Panc1 (cell line): ENCODE results near the gene ZNF90. TPM values are rescaled to one million over a fixed set of nuclear protein-coding genes. Genes with fewer than 3 reads are reported as not detected.
"Not testable (repeated sequence)": the region's sequence is repeated elsewhere in the genome, so short reads cannot be mapped to it uniquely, and the experiment has no call there.

Experiments used
- ATAC-seq: fragments of 200-7000 bp; cut with Tn5 transposase; 2 replicates; pipeline ENCODE4 v1.9.1; 2020; ENCODE audit warnings: mild to moderate bottlenecking, moderate library complexity
- BruUV-seq: library from RNA; stranded (reverse); fragments of 400-500 nt; replicated peaks from 2 replicates; lab custom pipeline; 2021; lab: Mats Ljungman, UMichigan
- CTCF ChIA-PET: fragments of 300-600 bp; sonication (Branson Sonifier 250); formaldehyde crosslinking; loops from one replicate; lab custom pipeline; 2022; ENCODE audit warnings: antibody characterized with exemption; lab: Charles Lee
- POLR2A ChIA-PET: fragments of 300-600 bp; sonication (Branson Sonifier 250); formaldehyde crosslinking; loops from one replicate; lab custom pipeline; 2022; ENCODE audit warnings: antibody characterized with exemption; lab: Charles Lee
- DNase-seq: peaks from one replicate; pipeline ENCODE4 v3.0.0-alpha.2; 2010; ENCODE audit warnings: low read depth, low spot score
- H3K27ac ChIP-seq: 2 replicates; pipeline ENCODE4 v1.5.1; 2011; ENCODE audit warnings: mild to moderate bottlenecking, low read length, inconsistent platforms
- H3K27me3 ChIP-seq: fragments of 200-500 bp; sonication (Bioruptor generic); 2 replicates; pipeline ENCODE4 v1.6.0; 2014; ENCODE audit warnings: low read length, inconsistent platforms; ENCODE audit not compliant: control insufficient read depth, insufficient read depth
- H3K36me3 ChIP-seq: fragments of 200-500 bp; sonication (Bioruptor generic); 2 replicates; pipeline ENCODE4 v1.5.1; 2014; ENCODE audit warnings: inconsistent platforms, mild to moderate bottlenecking, low read length, moderate library complexity; ENCODE audit not compliant: control insufficient read depth, insufficient read depth
- H3K4me1 ChIP-seq: 2 replicates; pipeline ENCODE4 v1.5.1; 2011; ENCODE audit warnings: inconsistent platforms, mild to moderate bottlenecking, low read length, moderate library complexity; ENCODE audit not compliant: control insufficient read depth, insufficient read depth
- H3K4me3 ChIP-seq, 2 experiments: 2 replicates each; pipeline ENCODE4 v1.5.1; 2011 to 2012; ENCODE audit warnings: low read depth in 2 of 2, low read length in 2 of 2, mild to moderate bottlenecking in 2 of 2, inconsistent platforms in 1 of 2, moderate library complexity in 1 of 2
- H3K9me3 ChIP-seq: fragments of 200-500 bp; sonication (Bioruptor generic); 2 replicates; pipeline ENCODE4 v1.5.1; 2014; ENCODE audit warnings: low read depth, mild to moderate bottlenecking, inconsistent platforms, low read length, moderate library complexity; ENCODE audit not compliant: control insufficient read depth, insufficient read depth
- POLR2AphosphoS5 ChIP-seq: IDR thresholded peaks from 2 replicates; pipeline ENCODE4 v1.6.1; 2012; ENCODE audit warnings: mild to moderate bottlenecking, low read depth, low read length, moderate library complexity
- SIN3A ChIP-seq: IDR thresholded peaks from 2 replicates; pipeline ENCODE4 v1.6.1; 2012; ENCODE audit warnings: low read depth, mild to moderate bottlenecking, low read length, moderate library complexity, borderline replicate concordance; ENCODE audit not compliant: insufficient read depth
- TCF7L2 ChIP-seq: IDR thresholded peaks from 2 replicates; pipeline ENCODE4 v1.6.1; 2011; ENCODE audit warnings: mild to moderate bottlenecking, low read depth, low read length, inconsistent platforms
- in situ Hi-C: cut with HindIII; loops from 2 replicates; pipeline ENCODE4 v1.10.0; 2016; ENCODE audit warnings: low sequenced_read_pairs, low pct_unique_long_range_greater_than_20kb
- intact Hi-C: fragments of 100-400 bp; cut with micrococcal nuclease; formaldehyde crosslinking; loops from one replicate; pipeline ENCODE4 v1.10.0; 2022; ENCODE audit not compliant: unreplicated experiment
- total RNA-seq: library from RNA; stranded (reverse); gene quantifications from one replicate; pipeline ENCODE4 v1.2.1, GENCODE V29; 2021; ENCODE audit not compliant: unreplicated experiment
- TF ChIP-seq, protein P1 (sequence below), 2 experiments: IDR thresholded peaks; 2 replicates each; pipeline ENCODE4 v1.6.1; 2011 to 2012; ENCODE audit warnings: low read depth in 2 of 2, control low read depth in 1 of 2, low read length in 1 of 2, mild to moderate bottlenecking in 1 of 2, moderate library complexity in 1 of 2; ENCODE audit not compliant: insufficient read depth in 1 of 2
- TF ChIP-seq, protein P2 (sequence below): fragments of 450-650 bp; IDR thresholded peaks from 2 replicates; pipeline ENCODE4 v1.5.1; 2017; ENCODE audit warnings: mild to moderate bottlenecking

ZNF90 gene
- total RNA-seq, 1 experiment from 2014 or later, result 7.5 TPM

GRCh38 chr19:20080656-20081055 is 2.9 kb downstream of the ZNF90 start:
- peaks cover 3% of the 10 kb centered on the region; the same call in 1 of the 2 replicates for H3K4me1 ChIP-seq

DNA sequence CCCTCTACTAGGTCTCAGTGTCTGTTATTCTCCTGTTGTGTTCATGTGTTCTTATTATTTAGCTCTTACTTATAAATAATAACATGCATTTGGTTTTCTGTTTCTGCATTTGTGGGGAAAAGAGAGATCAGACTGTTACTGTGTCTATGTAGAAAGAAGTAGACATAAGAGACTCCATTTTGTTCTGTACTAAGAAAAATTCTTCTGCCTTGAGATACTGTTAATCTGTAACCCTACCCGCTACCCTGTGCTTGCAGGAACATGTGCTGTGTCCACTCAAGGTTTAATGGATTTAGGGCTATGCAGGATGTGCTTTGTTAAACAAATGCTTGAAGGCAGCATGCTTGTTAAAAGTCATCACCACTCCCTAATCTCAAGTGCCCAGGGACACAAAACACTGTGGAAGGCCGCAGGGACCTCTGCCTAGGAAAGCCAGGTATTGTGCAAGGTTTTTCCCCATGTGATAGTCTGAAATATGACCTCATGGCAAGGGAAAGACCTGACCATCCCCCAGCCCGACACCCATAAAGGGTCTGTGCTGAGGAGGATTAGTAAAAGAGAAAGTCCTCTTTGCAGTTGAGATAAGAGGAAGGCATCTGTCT is 4.5 kb downstream of the ZNF90 start:
- H3K36me3 ChIP-seq, H3K4me1 ChIP-seq, CTCF ChIA-PET, DNase-seq, intact Hi-C loops, POLR2A ChIA-PET, in situ Hi-C loops, ATAC-seq, H3K27me3 ChIP-seq, H3K4me3 ChIP-seq, H3K27ac ChIP-seq, H3K9me3 ChIP-seq, BruUV-seq: not testable (repeated sequence)

More at GRCh38 chr19:20080656-20081055, 2.9 kb downstream of the ZNF90 start:
- no peak overlapping the region for H3K4me3 ChIP-seq
- intact Hi-C loops (no loop called here), in situ Hi-C loops (no loop called here)
- BruUV-seq, result no TSS peak
- DNase-seq (no peak), ATAC-seq (no peak)
- CTCF ChIA-PET, result no interaction called here
- H3K27ac ChIP-seq, result no peak overlapping the region
- no peaks in the 10 kb centered on the region for H3K36me3 ChIP-seq
- no peak for TF ChIP-seq SIN3A
- no peak for TF ChIP-seq POLR2AphosphoS5
- TF ChIP-seq, protein P1, sequence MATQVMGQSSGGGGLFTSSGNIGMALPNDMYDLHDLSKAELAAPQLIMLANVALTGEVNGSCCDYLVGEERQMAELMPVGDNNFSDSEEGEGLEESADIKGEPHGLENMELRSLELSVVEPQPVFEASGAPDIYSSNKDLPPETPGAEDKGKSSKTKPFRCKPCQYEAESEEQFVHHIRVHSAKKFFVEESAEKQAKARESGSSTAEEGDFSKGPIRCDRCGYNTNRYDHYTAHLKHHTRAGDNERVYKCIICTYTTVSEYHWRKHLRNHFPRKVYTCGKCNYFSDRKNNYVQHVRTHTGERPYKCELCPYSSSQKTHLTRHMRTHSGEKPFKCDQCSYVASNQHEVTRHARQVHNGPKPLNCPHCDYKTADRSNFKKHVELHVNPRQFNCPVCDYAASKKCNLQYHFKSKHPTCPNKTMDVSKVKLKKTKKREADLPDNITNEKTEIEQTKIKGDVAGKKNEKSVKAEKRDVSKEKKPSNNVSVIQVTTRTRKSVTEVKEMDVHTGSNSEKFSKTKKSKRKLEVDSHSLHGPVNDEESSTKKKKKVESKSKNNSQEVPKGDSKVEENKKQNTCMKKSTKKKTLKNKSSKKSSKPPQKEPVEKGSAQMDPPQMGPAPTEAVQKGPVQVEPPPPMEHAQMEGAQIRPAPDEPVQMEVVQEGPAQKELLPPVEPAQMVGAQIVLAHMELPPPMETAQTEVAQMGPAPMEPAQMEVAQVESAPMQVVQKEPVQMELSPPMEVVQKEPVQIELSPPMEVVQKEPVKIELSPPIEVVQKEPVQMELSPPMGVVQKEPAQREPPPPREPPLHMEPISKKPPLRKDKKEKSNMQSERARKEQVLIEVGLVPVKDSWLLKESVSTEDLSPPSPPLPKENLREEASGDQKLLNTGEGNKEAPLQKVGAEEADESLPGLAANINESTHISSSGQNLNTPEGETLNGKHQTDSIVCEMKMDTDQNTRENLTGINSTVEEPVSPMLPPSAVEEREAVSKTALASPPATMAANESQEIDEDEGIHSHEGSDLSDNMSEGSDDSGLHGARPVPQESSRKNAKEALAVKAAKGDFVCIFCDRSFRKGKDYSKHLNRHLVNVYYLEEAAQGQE (IDR thresholded peaks at IDR 0.05; ENCODE audit: insufficient read depth in 1 of 2, low read depth in 2 of 2, low read length in 1 of 2), result no peak
- TF ChIP-seq, protein P2, sequence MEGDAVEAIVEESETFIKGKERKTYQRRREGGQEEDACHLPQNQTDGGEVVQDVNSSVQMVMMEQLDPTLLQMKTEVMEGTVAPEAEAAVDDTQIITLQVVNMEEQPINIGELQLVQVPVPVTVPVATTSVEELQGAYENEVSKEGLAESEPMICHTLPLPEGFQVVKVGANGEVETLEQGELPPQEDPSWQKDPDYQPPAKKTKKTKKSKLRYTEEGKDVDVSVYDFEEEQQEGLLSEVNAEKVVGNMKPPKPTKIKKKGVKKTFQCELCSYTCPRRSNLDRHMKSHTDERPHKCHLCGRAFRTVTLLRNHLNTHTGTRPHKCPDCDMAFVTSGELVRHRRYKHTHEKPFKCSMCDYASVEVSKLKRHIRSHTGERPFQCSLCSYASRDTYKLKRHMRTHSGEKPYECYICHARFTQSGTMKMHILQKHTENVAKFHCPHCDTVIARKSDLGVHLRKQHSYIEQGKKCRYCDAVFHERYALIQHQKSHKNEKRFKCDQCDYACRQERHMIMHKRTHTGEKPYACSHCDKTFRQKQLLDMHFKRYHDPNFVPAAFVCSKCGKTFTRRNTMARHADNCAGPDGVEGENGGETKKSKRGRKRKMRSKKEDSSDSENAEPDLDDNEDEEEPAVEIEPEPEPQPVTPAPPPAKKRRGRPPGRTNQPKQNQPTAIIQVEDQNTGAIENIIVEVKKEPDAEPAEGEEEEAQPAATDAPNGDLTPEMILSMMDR, result no peak
- TF ChIP-seq TCF7L2, result no peak
- POLR2A ChIA-PET, result no interaction called here
- no peaks in the 10 kb centered on the region for H3K27me3 ChIP-seq
- no peaks in the 10 kb centered on the region for H3K9me3 ChIP-seq

DNA sequence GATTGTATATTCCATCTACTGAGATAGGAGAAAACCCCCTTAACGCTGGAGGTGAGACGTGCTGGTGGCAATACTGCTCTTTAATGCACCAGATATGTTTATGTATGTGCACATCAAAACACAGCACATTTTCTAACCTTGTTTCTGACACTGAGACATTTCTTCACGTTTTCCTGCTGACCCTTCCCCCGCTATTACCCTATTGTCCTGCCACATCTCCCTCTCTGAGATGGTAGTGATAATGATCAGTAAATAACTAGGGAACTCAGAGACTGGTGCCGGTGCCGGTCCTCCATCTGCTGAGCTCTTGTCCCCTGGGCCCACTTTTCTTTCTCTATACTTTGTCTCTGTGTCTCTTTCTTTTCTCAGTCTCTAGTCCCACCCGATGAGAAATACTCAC is 5.1 kb downstream of the ZNF90 start:
- H3K4me1 ChIP-seq, in situ Hi-C loops, H3K36me3 ChIP-seq, ATAC-seq, CTCF ChIA-PET, intact Hi-C loops, POLR2A ChIA-PET, H3K27me3 ChIP-seq, DNase-seq, BruUV-seq, H3K4me3 ChIP-seq, H3K27ac ChIP-seq, H3K9me3 ChIP-seq: not testable (repeated sequence)
